Smooth muscle cell (in vitro differentiated cells): Measurements from ENCODE around the gene SPINDOC. TPM values are rescaled to one million over a fixed set of nuclear protein-coding genes. Genes with fewer than 3 reads are reported as not detected.

Experiments
- DNase-seq: peaks from one replicate; lab custom pipeline; 2025; ENCODE audit not compliant: unreplicated experiment; lab: John Stamatoyannopoulos, UW
- H2AFZ ChIP-seq: fragments of 200-600 bp; sonication (generic); 2 replicates; pipeline ENCODE4 v1.6.0; 2016; ENCODE audit warnings: antibody characterized with exemption, low read depth, mild to moderate bottlenecking
- H3F3A ChIP-seq: fragments of 200-600 bp; sonication (generic); 2 replicates; pipeline ENCODE4 v1.6.0; 2017; ENCODE audit warnings: antibody characterized with exemption, low read depth
- H3K27ac ChIP-seq: fragments of 200-600 bp; sonication (generic); 2 replicates; pipeline ENCODE4 v1.5.1; 2016; ENCODE audit warnings: low read depth, mild to moderate bottlenecking
- H3K27me3 ChIP-seq: fragments of 200-600 bp; sonication (generic); 2 replicates; pipeline ENCODE4 v1.6.1; 2016; ENCODE audit warnings: low read depth, mild to moderate bottlenecking
- H3K36me3 ChIP-seq: fragments of 200-600 bp; sonication (generic); 2 replicates; pipeline ENCODE4 v1.5.1; 2016; ENCODE audit warnings: low read depth
- H3K4me1 ChIP-seq: fragments of 200-600 bp; sonication (generic); 2 replicates; pipeline ENCODE4 v1.5.1; 2016; ENCODE audit warnings: low read depth
- H3K4me2 ChIP-seq: fragments of 200-600 bp; sonication (generic); 2 replicates; pipeline ENCODE4 v1.6.0; 2016; ENCODE audit warnings: mild to moderate bottlenecking
- H3K4me3 ChIP-seq: fragments of 200-600 bp; sonication (generic); 2 replicates; pipeline ENCODE4 v1.5.1; 2016; ENCODE audit warnings: mild to moderate bottlenecking
- H3K79me2 ChIP-seq: fragments of 200-600 bp; sonication (generic); 2 replicates; pipeline ENCODE4 v1.6.0; 2016; ENCODE audit warnings: low read depth, mild to moderate bottlenecking
- H3K9ac ChIP-seq: fragments of 200-600 bp; sonication (generic); 2 replicates; pipeline ENCODE4 v1.6.0; 2016; ENCODE audit warnings: low read depth
- H3K9me3 ChIP-seq: fragments of 200-600 bp; sonication (generic); replicated peaks from 2 replicates; pipeline ENCODE4 v1.5.1; 2016; ENCODE audit warnings: low read depth
- H4K20me1 ChIP-seq: fragments of 200-600 bp; sonication (generic); 2 replicates; pipeline ENCODE4 v1.6.0; 2016; ENCODE audit warnings: low read depth
- WGBS: methylation state at CpG from one replicate; pipeline ENCODE4 v1.1.7; 2016; ENCODE audit warnings: low lambda C conversion rate; 5-methylcytosine and 5-hydroxymethylcytosine counted together
- polyA plus RNA-seq: library from polyadenylated mRNA; unstranded; fragments of >200 nt; fragmentation: Nextera tagmentation; extraction: Ambion mirVana; gene quantifications from 2 replicates; pipeline ENCODE4 v1.2.1, GENCODE V29; 2016
- total RNA-seq: library from RNA; depleted of rRNA; stranded (reverse); fragments of >200 nt; gene quantifications from 2 replicates; pipeline ENCODE4 v1.2.3, GENCODE V29; 2014
- TF ChIP-seq, protein P1 (sequence below): fragments of 200-600 bp; sonication (generic); IDR thresholded peaks from 2 replicates; pipeline ENCODE4 v1.5.1; 2017; ENCODE audit warnings: borderline replicate concordance, mild to moderate bottlenecking, antibody characterized with exemption; ENCODE audit not compliant: insufficient read depth, poor library complexity, severe bottlenecking

Gene SPINDOC
- total and polyA plus RNA-seq, 2 experiments from 2014 or later = 13.6 to 13.7 TPM

DNA sequence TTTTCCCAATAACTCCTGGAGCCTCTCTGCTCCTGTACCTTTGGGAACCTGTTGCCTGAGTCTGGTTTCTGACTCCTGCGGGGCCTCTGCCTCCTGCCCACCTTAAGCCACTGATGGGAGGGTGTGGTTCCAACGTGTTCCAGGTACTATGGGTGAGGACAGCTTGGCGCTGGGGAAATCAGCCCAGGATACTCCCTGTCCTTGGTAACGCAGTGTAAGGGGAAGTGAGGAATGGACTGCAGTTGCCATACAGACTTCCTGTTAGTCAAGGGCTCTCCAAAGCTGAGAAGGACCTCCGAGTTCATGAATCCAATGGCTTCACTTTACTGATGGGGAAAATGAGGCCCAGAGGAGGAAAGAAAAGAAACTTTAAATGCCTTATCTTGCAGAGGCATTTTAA, 24.5 kb downstream of the SPINDOC start:
- peaks cover 25% of the 10 kb centered on the region for H3K4me1 ChIP-seq
- no peaks in the 10 kb centered on the region for H3F3A ChIP-seq
- TF ChIP-seq, protein P1, sequence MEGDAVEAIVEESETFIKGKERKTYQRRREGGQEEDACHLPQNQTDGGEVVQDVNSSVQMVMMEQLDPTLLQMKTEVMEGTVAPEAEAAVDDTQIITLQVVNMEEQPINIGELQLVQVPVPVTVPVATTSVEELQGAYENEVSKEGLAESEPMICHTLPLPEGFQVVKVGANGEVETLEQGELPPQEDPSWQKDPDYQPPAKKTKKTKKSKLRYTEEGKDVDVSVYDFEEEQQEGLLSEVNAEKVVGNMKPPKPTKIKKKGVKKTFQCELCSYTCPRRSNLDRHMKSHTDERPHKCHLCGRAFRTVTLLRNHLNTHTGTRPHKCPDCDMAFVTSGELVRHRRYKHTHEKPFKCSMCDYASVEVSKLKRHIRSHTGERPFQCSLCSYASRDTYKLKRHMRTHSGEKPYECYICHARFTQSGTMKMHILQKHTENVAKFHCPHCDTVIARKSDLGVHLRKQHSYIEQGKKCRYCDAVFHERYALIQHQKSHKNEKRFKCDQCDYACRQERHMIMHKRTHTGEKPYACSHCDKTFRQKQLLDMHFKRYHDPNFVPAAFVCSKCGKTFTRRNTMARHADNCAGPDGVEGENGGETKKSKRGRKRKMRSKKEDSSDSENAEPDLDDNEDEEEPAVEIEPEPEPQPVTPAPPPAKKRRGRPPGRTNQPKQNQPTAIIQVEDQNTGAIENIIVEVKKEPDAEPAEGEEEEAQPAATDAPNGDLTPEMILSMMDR = no peak
- H3K36me3 ChIP-seq = no peaks in the 10 kb centered on the region
- WGBS = 74% methylated on average over 5 of the region's 5 CpGs
- peaks cover 35% of the 10 kb centered on the region for H4K20me1 ChIP-seq
- H3K9ac ChIP-seq = no peak overlapping the region
- no peak overlapping the region for H3K27ac ChIP-seq
- H3K4me3 ChIP-seq = no peak overlapping the region
- peak overlapping the region; percentile 78 for H3K4me2 ChIP-seq
- no peak for DNase-seq
- H3K79me2 ChIP-seq = peaks cover 34% of the 10 kb centered on the region
- no peaks in the 10 kb centered on the region for H3K9me3 ChIP-seq
- H3K27me3 ChIP-seq = no peaks in the 10 kb centered on the region
- peak overlapping the region; percentile 29 for H2AFZ ChIP-seq

DNA sequence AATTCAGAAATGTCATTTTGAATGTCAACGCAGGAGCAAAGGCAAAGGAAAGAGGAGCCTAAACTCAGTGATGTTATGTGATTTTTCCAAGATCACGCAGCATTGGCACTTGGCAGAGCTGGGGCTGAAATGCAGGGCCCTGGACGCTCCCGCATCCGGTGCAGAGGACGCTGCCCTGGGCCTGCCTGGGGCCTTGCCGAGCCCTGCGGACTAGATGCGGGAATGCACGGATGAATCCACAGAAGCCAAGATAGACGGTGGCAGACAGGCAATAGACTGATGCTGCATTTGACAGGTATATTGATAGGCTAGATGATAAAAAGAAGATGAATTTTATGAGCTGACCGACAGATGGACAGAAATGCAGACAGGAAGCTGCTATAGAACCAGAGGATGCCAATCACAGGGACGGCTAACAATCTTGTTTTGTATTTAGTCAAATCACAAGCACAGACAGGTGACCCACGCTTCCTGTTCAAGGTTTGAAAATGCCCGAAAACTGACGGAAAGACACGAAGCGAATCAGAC, 25.0 kb downstream of the SPINDOC start:
- peak overlapping the region; percentile 78 for H3K4me2 ChIP-seq
- TF ChIP-seq, protein P1 = no peak
- peaks cover 39% of the 10 kb centered on the region for H3K79me2 ChIP-seq
- peak overlapping the region; percentile 6 for H3K9ac ChIP-seq
- H3K4me3 ChIP-seq = peak overlapping the region; percentile 82
- H3K9me3 ChIP-seq = no peaks in the 10 kb centered on the region
- no peaks in the 10 kb centered on the region for H3F3A ChIP-seq
- peak overlapping the region; percentile 29 for H2AFZ ChIP-seq
- H3K36me3 ChIP-seq = no peaks in the 10 kb centered on the region
- H3K27ac ChIP-seq = no peak overlapping the region
- peaks cover 29% of the 10 kb centered on the region for H3K4me1 ChIP-seq
- 33% methylated on average over 18 of the region's 18 CpGs for WGBS
- peaks cover 40% of the 10 kb centered on the region for H4K20me1 ChIP-seq
- DNase-seq = no peak
- H3K27me3 ChIP-seq = no peaks in the 10 kb centered on the region

GRCh38 chr11:63838678-63839507, 25.6 kb downstream of the SPINDOC start, which contains the start of gene MARK2:
Gene MARK2, plus strand, starts transcription at chr11:63839110. Its CDS starts 397 bp downstream, at chr11:63839507.
- Histone ChIP-seq H3K27ac (peak within 1 kb of the TSS; percentile 49), H3K4me1 (peaks cover 29% of the 10 kb centered on the region), H3K9ac (peak within 1 kb of the TSS; percentile 86), H3F3A (no peaks in the 10 kb centered on the region), H3K9me3 (no peaks in the 10 kb centered on the region), H2AFZ (peak within 1 kb of the TSS; percentile 29), H3K27me3 (no peaks in the 10 kb centered on the region), H3K4me3 (peak within 1 kb of the TSS; percentile 82), H3K79me2 (peaks cover 46% of the 10 kb centered on the region), H4K20me1 (peaks cover 46% of the 10 kb centered on the region), H3K4me2 (peak within 1 kb of the TSS; percentile 88), H3K36me3 (no peaks in the 10 kb centered on the region)
- TF ChIP-seq, protein P1 = no peak
- DNase-seq = peak; percentile 96
- WGBS = under 1% methylated on average over 64 of the region's 100 CpGs
